ENCODE measurements around the gene EPAS1. TPM values are rescaled to one million over a fixed set of nuclear protein-coding genes. Genes with fewer than 3 reads are reported as not detected.

Gene EPAS1
- total RNA-seq, 1 experiment from 2014 or later: 55.9 TPM

- no peak for TF ChIP-seq ATF3 (IDR thresholded peaks at IDR 0.05)
- no peak for TF ChIP-seq EZH2 (IDR thresholded peaks at IDR 0.05)
- TF ChIP-seq TCF7L2 (IDR thresholded peaks at IDR 0.05; ENCODE audit: borderline replicate concordance, extremely low read depth, insufficient read depth, insufficient read length): peak; percentile 28
Measured at GRCh38 chr2:46315103-46315890, 18.1 kb downstream of the EPAS1 start (continued).

GRCh38 chr2:46317094-46317486 is 19.9 kb downstream of the EPAS1 start:
- no peaks in the 10 kb centered on the region for H3K9me2 ChIP-seq (ENCODE audit: insufficient read depth)
- RAD21 ChIA-PET (ENCODE audit: low non-redundant PET in 1 of 2, low total read pairs in 2 of 2, uncharacterized antibody in 2 of 2, unreplicated experiment in 2 of 2): no interaction called here
- H4K20me1 ChIP-seq (ENCODE audit: insufficient read depth): no peaks in the 10 kb centered on the region
- H3K4me2 ChIP-seq (ENCODE audit: low read length): no peak overlapping the region
- peaks cover 5% of the 10 kb centered on the region; the same call in 1 of the 2 replicates for H3K79me2 ChIP-seq (ENCODE audit: insufficient read depth, low read length)
- no peak overlapping the region for H2AFZ ChIP-seq (ENCODE audit: low read depth, low read length, poor library complexity, severe bottlenecking)
- BruUV-seq (replicated peaks): no TSS peak
- peaks cover 18 to 48% of the 10 kb centered on the region in 2 experiments for H3K4me1 ChIP-seq (ENCODE audit: control insufficient read depth in 1 of 2, insufficient read depth in 2 of 2, low read length in 2 of 2)
- no peak for DNase-seq (ENCODE audit: low read depth, low spot score)
- no peaks in the 10 kb centered on the region for H3K36me3 ChIP-seq (ENCODE audit: control insufficient read depth in 1 of 2, insufficient read depth in 2 of 2, low read length in 2 of 2)
- H3K27me3 ChIP-seq (ENCODE audit: insufficient read depth, low read length): no peaks in the 10 kb centered on the region
- H3K9me3 ChIP-seq (ENCODE audit: control insufficient read depth in 1 of 2, insufficient read depth in 1 of 2, low read depth in 1 of 2, low read length in 2 of 2): no peaks in the 10 kb centered on the region
- H3K9ac ChIP-seq (ENCODE audit: low read length): no peak overlapping the region
- CTCF ChIA-PET: no interaction called here
- H3K27ac ChIP-seq (ENCODE audit: low read depth, low read length): no peak overlapping the region
- no peak for ATAC-seq
- intact Hi-C loops (cut with micrococcal nuclease): no loop called here
- TF ChIP-seq EGR1 (IDR thresholded peaks at IDR 0.05; ENCODE audit: low read depth): no peak
- TF ChIP-seq ZBTB33 (IDR thresholded peaks at IDR 0.05; ENCODE audit: extremely low read depth, insufficient replicate concordance, low read length): no peak
- no peak for TF ChIP-seq SRF (IDR thresholded peaks at IDR 0.05; ENCODE audit: low read depth)
- TF ChIP-seq JUND (IDR thresholded peaks at IDR 0.05): no peak
- H3K4me3 ChIP-seq (replicated peaks in 1 of 2; ENCODE audit: low read depth in 1 of 2, low read length in 2 of 2): no peak overlapping the region
- POLR2A ChIA-PET: no interaction called here

All from HCT116 (cell line).